Fibroblast of the conjunctiva (primary cell): ENCODE measurements around the gene AFAP1.

ENCODE experiments used
- DNase-seq: peaks from one replicate; pipeline ENCODE4 v3.0.0-alpha.2; 2010; ENCODE audit warnings: low read depth

Gene AFAP1

GRCh38 chr4:7841894-7842293, 97.8 kb downstream of the AFAP1 start:
- DNase-seq = no peak

DNA sequence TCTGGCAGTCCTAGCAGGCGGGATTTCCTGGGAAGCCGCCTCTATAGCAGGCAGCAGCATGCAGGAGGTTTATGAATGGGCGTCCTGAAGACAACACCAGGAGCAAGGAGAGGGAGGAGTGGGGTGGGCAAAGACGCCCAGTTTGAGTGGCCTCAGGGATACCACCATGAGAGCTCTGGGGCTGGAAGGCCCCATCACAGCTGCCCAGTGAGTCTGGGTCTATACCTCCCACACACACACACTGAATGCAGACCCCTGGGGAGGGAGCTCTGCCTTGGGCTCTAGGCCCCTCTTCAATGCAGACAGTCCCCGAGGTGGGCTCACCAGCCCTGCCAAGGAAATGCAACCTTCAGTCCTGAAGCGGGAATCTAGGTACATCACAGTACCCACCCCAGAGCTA, 98.6 kb downstream of the AFAP1 start:
- no peak for DNase-seq

DNA sequence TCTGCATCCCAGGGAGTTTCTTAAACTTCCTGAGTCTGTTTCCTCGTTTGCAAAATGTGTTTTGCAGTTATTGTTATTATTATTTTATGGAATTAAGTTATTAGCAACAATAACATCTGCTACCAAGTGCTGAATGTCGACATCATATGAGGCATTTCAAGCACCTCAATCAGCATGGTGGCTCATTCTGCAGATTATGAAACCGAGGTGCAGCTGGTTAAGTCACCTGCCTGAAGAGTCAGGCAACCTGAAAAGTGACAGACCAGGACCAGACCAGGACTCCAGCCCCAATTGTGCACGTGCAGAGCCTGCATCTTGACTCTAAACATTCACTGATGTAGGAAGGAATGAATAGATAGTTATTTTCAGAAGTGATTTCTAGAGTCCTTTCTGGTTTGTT, 99.8 kb downstream of the AFAP1 start:
- DNase-seq = no peak

DNA sequence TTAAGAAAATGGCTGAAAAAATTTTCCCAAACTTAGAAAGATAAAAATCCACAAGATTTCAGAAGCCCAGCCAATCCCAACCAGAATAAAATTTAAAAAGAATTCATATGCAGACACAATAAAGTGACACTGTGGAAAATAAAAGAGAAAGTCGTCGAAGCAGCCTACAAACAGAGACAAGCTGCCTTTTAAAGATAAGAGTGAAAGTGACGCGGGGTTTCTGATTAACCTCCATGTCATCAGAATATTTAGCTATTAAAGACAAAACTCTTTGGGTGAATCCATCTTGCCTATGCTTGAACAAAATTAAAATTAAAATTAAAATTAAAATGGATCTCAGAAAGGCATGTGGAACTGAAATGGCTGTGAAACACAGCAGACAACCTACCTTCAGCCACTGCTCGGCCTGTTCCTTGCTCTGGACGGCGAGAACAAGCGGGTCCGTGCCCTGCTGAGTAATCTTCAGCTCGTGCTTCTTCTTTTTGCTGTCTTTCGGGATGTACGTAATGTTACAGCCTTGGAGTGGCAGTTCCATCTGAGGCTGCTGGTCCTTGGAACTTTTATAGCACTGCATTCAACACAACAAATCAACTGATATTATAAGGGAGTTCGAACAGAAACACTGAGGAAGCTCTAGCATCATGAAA, 101.4 kb downstream of the AFAP1 start:
- DNase-seq = no peak

GRCh38 chr4:7837597-7838135, 102.0 kb downstream of the AFAP1 start:
- no peak for DNase-seq

GRCh38 chr4:7831858-7832730, 107.6 kb downstream of the AFAP1 start:
- DNase-seq = no peak

GRCh38 chr4:7831330-7831729, 108.3 kb downstream of the AFAP1 start:
- DNase-seq = no peak

- no peak for DNase-seq
These were observed 108.9 kb downstream of the AFAP1 start for GRCh38 chr4:7830747-7831146.

DNA sequence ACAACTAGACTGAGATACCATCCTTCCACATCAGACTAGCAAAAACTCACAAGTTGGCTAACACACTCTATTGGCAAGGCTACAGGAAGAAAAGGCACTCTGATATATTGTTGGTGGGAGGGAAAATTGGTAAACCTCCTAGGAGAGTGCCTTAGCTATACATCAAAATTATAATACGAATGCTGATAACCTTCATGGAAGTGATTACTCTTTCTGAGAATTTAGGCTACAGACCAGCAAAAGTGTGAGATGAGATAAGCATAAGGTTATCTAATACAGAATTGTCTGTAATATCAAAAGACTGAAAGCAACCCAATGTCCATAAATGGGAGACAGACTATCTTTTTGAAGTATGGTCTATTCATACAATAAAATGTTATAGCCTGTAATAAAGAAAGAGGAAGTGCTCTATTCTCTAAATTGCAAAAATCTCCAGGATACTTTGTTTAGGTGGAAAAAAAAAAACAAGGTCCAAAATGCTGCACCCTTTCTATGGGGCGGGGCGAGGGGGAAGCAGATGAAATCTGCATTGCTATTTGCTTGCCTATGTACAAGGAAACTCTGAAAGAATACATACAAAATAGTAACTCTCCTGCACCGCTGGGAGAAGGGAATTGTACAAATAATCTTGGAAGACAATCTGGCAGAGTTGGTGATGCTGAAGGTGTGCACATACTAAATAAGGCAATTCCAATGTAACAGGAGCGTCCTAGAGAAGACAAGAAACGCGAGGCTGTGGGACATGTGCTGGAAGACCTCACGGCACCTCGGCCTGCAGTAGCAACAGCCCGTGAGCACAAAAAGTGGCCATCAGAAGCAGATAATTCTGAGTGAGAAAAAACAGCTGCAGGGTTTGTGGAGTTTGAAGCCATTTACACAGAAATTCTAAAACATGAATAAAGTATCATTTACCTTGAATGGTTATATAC, 109.7 kb downstream of the AFAP1 start:
- no peak for DNase-seq

- DNase-seq = peak; percentile 53
These were observed 110.8 kb downstream of the AFAP1 start for GRCh38 chr4:7828793-7829301.

DNA sequence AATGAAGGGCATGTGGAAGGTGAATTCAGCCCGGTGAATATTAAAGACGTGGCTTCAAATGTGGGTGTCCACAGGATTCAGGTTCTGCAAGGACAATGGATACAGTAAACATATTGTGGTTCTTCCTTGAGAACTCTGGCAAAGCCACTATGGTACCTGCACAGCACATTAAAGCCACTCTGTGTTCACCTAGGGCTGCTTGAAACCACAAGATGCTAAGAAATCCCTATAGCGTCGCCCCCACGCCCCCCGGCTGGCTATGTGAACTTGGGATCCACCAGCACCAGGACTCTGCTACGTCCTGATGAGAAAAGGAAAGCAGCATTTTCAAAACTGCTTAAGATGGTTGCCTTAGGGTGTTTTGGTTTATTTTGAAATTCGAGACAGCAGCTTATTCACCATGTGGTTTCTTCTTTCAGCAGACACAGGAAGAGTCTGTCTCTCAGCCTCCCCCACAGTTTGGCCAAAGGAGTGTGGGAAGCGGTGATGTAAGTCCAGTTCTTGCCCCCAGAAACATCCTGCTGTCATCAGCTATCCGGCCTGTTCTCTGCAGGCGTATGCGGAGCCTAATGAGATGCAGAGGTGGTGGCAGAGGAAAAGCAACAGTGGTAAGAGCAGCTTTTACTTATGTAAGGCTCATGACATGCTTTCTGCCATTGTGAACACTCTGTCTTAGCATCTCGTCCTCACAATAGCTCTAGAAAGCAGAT, 111.5 kb downstream of the AFAP1 start:
- DNase-seq = peak; percentile 99

DNA sequence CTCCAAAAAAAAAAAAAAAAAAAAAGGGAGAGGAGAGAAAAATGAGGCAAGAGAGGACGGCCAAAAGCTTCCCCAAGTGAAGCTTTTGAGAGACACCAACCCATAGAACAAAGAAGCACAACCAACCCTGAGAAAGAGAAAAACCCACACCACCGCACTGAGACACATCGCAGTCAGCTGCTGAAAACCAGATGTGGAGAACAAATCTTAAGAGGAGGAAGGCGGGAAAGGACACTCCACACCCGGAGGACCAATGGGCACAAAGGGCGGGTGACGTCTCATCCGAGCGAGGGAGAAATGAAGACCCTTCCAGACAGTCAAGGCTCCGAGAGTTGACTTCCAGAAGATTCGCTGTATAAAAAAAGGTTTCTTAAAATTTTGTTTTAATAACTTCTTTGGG, 112.1 kb downstream of the AFAP1 start:
- no peak for DNase-seq

DNA sequence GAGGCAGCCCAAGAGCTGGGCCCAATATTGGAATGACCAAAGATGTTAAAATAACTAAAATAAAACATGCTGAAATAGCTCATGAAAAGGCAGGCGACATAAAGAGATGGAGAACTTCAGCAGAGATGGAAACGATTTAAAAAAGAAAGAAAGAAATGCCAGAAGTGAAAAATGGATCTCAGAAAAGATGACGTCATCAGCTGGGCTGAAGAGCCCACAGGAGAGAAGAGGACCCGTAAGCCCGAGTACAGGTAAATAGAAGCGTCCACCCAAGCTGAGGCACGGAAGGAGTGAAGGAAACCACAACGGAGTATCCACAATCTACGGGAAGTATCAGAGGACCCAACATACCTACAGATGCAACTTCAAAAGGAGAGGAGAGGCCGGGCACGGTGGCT, 112.8 kb downstream of the AFAP1 start:
- no peak for DNase-seq

DNA sequence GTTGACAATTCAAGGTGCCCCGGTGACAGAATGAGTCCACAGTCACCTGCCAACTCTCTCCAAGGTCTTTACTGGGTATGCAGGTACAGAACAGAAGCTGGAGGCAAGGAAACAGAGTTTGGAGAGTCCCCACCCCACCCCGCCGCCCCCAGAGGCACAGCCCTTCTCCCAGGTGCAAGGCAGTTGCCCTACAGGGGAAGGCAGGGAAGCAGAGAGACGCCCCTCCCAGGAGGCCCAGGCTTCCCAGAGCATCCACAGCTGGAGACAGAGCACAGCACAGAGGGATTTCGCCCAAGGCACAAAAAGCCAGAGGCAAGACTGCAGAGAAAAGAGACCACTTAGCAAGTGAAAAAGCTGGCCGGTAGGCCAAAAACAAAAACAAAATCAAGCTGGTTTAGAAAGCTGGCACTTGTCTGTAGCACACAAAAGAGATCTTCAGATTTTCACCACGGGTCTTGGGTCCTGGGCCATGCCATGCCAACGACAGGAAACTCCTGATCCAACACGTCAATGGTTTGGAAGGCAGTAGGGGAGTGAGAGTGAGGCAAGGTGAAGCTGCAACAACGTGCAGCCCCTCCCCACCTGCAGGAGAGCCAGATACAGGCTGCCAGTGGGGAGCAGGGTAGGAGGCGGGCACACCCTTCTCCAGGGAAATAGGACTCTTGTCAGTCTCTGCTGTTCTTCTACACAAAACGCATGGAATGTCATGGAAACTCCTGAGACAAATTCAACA, 113.3 kb downstream of the AFAP1 start:
- DNase-seq = no peak

DNA sequence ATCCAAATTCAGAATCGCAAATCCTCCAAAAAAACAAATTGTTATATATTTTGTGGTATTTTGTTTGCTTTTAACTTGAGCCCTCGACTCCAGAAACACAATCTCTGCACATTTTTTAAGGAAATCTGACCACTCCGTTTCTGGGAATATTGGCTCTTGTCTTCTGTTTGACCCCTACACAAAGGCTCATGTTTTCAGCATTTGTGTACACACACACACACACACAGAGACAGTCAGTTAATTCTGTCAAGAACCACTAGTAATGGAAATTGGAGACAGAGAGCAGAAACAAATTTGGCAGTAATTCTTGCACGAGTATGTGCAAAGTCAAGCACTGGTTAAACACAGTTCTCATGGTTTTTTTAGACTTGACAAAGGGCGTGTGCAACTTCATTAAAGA, 115.4 kb downstream of the AFAP1 start:
- peak; percentile 48 for DNase-seq

DNA sequence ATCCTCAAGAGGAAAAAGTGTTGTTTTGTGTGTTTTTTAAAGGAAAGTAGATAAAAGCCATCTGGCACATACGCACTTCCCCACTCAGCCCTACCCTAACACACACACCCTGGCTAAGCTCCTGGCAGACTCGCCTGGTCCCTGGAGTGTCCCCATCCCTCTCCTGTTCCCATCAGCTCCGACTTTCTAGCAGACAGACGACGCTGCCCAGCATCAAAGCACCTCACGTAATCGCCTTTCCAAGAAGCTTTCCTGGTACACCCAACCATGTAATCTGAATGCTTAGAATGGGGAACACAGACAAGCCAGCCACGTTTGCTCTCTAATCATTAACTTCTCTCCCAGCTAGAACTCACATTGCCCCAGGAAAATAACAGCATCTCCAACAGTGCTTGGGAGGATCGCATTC, 116.2 kb downstream of the AFAP1 start:
- DNase-seq = no peak

DNA sequence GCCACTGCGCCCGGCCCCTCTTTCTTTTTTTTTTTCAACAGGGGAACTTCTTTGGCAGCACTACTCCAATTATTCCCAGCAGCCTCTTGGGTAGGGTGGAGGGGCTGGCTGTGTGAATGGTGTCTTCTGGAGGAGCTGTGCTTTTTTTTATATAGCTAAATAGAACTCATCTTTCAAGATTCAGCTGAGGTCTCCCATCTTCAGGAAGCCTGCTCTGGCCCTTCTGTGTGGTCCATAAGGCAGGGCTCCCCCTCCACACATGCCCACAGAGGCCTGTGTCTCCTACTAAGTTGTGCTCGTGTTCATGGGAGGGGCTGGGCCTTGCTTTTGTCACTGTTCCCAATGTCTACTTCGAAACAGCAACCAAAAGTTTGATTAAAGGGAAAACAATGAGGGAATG, 116.8 kb downstream of the AFAP1 start:
- no peak for DNase-seq

DNA sequence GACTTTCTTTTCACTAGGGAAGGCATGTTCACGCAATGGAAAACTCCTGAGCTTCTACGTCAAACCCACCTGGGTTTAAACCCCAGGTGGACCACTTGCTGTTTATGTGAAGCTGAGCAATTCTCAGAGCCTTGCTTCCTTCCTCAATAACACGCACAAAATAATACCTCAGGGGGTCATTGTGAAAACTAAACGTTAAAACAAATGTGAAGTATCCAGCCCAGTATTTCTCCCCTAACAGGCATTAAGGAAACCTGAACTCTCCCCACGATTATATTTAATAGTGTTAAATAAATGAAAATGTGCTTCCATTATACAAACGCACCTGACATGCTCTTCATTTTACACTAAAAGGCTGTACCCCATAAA, 117.5 kb downstream of the AFAP1 start:
- DNase-seq = no peak

- no peak for DNase-seq
These were observed 118.2 kb downstream of the AFAP1 start for GRCh38 chr4:7821245-7822136.
